Hepatocyte (in vitro differentiated cells): ENCODE data around the gene COL11A2.

ENCODE experiments used
- EZH2phosphoT487 ChIP-seq: fragments of 200-600 bp; sonication (generic); IDR thresholded peaks from one replicate; pipeline ENCODE4 v1.6.1; 2018; ENCODE audit warnings: antibody characterized with exemption, mild to moderate bottlenecking, low read depth, moderate library complexity; ENCODE audit not compliant: unreplicated experiment, severe bottlenecking
- TF ChIP-seq, protein P1 (sequence below): fragments of 200-600 bp; sonication (generic); IDR thresholded peaks from 2 replicates; pipeline ENCODE4 v1.5.1; 2016; ENCODE audit warnings: antibody characterized with exemption, mild to moderate bottlenecking; ENCODE audit not compliant: poor library complexity

DNA sequence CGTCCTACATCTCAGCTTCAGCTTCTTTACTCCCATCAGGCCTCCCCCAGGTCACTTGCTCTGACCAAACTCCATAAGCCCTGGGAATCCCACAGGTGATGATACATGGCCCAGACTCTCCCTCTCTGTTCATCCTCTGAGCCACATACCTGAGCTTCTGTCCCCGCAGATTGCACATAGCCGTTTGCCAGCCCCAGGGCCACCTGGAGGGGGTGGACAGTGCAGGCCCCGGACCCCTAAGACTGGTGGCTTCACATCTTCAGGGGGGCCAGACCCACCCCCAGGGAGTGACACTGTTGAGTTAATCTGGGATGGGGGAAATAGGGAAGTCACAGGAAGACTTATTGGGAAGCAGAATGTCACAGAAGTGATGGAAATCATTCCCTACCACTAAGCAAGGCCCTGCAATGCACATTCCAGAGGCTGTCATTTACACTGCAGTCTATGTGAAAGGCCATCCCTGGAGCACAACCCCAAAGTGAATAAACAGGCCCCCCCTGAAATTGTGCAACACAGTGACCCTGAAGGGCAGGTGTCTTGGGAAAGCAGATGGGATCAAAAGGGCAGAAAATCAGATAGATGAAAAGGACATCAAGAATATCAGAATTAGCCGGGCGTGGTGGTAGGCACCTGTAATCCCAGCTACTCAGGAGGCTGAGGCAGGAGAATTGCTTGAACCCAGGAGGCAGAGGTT lies 6.0 kb upstream of the COL11A2 start:
- TF ChIP-seq EZH2phosphoT487, result no peak
- TF ChIP-seq, protein P1, sequence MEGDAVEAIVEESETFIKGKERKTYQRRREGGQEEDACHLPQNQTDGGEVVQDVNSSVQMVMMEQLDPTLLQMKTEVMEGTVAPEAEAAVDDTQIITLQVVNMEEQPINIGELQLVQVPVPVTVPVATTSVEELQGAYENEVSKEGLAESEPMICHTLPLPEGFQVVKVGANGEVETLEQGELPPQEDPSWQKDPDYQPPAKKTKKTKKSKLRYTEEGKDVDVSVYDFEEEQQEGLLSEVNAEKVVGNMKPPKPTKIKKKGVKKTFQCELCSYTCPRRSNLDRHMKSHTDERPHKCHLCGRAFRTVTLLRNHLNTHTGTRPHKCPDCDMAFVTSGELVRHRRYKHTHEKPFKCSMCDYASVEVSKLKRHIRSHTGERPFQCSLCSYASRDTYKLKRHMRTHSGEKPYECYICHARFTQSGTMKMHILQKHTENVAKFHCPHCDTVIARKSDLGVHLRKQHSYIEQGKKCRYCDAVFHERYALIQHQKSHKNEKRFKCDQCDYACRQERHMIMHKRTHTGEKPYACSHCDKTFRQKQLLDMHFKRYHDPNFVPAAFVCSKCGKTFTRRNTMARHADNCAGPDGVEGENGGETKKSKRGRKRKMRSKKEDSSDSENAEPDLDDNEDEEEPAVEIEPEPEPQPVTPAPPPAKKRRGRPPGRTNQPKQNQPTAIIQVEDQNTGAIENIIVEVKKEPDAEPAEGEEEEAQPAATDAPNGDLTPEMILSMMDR, result no peak
